ENCODE data around the gene CEBPZOS. TPM values are rescaled to one million over a fixed set of nuclear protein-coding genes. Genes with fewer than 3 reads are reported as not detected.
A peak's percentile ranks its signal among the peaks of the same experiment; 100 is the strongest.

Gene CEBPZOS
- total and polyA plus RNA-seq, 9 of the 15 experiments (the other 6 are each of a cell fraction or from before 2014, with no cell fraction given) = 21.7 to 64.8 (median 46.7) TPM

- TF ChIP-seq, protein P1, sequence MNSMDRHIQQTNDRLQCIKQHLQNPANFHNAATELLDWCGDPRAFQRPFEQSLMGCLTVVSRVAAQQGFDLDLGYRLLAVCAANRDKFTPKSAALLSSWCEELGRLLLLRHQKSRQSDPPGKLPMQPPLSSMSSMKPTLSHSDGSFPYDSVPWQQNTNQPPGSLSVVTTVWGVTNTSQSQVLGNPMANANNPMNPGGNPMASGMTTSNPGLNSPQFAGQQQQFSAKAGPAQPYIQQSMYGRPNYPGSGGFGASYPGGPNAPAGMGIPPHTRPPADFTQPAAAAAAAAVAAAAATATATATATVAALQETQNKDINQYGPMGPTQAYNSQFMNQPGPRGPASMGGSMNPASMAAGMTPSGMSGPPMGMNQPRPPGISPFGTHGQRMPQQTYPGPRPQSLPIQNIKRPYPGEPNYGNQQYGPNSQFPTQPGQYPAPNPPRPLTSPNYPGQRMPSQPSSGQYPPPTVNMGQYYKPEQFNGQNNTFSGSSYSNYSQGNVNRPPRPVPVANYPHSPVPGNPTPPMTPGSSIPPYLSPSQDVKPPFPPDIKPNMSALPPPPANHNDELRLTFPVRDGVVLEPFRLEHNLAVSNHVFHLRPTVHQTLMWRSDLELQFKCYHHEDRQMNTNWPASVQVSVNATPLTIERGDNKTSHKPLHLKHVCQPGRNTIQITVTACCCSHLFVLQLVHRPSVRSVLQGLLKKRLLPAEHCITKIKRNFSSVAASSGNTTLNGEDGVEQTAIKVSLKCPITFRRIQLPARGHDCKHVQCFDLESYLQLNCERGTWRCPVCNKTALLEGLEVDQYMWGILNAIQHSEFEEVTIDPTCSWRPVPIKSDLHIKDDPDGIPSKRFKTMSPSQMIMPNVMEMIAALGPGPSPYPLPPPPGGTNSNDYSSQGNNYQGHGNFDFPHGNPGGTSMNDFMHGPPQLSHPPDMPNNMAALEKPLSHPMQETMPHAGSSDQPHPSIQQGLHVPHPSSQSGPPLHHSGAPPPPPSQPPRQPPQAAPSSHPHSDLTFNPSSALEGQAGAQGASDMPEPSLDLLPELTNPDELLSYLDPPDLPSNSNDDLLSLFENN (IDR thresholded peaks at IDR 0.05; ENCODE audit: low read depth in 2 of 2, low read length in 2 of 2) = peak in 1 of 2 experiments; percentile 44; a peak in 2 of 4 replicates
- TF ChIP-seq CREB3L1 (IDR thresholded peaks at IDR 0.05; ENCODE audit: borderline replicate concordance, low read depth) (no peak), HES1 (IDR thresholded peaks at IDR 0.05; ENCODE audit: low read depth) (no peak), ZNF518B (CRISPR knock-in tag; IDR thresholded peaks at IDR 0.05) (no peak), POLR2G (IDR thresholded peaks at IDR 0.05; ENCODE audit: low read depth, low read length) (peak; percentile 95), ADNP (tag; IDR thresholded peaks at IDR 0.05) (no peak), JUNB (CRISPR knock-in tag; conservative IDR thresholded peaks at IDR 0.05) (no peak), NFYB (IDR thresholded peaks at IDR 0.05; ENCODE audit: extremely low read depth, insufficient read length) (no peak), ZNF778 (CRISPR knock-in tag; IDR thresholded peaks at IDR 0.05) (no peak), HCFC1 (IDR thresholded peaks at IDR 0.05; ENCODE audit: low read depth, low read length) (0 out of 2 replicates have a peak, but pooled peaks have one; percentile 54), PHF20 (IDR thresholded peaks at IDR 0.05; ENCODE audit: partially characterized antibody) (peak; percentile 91), CEBPB (tag; IDR thresholded peaks at IDR 0.05) (peak; percentile 62), FIP1L1 (IDR thresholded peaks at IDR 0.05; ENCODE audit: low read depth, low read length, poor library complexity, severe bottlenecking) (peak; percentile 49), ZNF717 (CRISPR knock-in tag; IDR thresholded peaks at IDR 0.05) (no peak), ATF2 (CRISPR knock-in tag; IDR thresholded peaks at IDR 0.05) (no peak), NFXL1 (CRISPR knock-in tag; IDR thresholded peaks at IDR 0.05) (no peak)
Measured at GRCh38 chr2:37231241-37232130, 35.2 kb downstream of the CEBPZOS start, which contains the start of the genes CEBPZ and NDUFAF7 (continued).
